Lung (tissue), 12 donors: ENCODE measurements around the gene MAML3. TPM values are rescaled to one million over a fixed set of nuclear protein-coding genes. Genes with fewer than 3 reads are reported as not detected.

Source experiments
- ATAC-seq: fragments of 200-7000 bp; cut with Tn5 transposase; one replicate; pipeline ENCODE4 v1.9.1; 2020; ENCODE audit warnings: moderate number of reproducible peaks; ENCODE audit not compliant: insufficient read depth, low FRiP score
- DNase-seq, 3 donors: peaks; one replicate each; pipeline ENCODE4 v3.0.0-alpha.2; 2013 to 2017
- H3K27ac ChIP-seq, 2 donors: one replicate each; pipeline ENCODE4 v1.5.1; 2013; ENCODE audit warnings: mild to moderate bottlenecking in 2 of 2, moderate library complexity in 2 of 2, control low read depth in 1 of 2, inconsistent platforms in 1 of 2, low read depth in 1 of 2, low read length in 1 of 2
- H3K27me3 ChIP-seq, 3 donors: one replicate each; pipeline ENCODE4 v1.5.1; 2013; ENCODE audit warnings: low read length in 2 of 3; ENCODE audit not compliant: control insufficient read depth in 3 of 3, insufficient read depth in 3 of 3
- H3K36me3 ChIP-seq, 4 donors: one replicate each; pipeline ENCODE4 v1.5.1; 2013; ENCODE audit warnings: low read length in 4 of 4, mild to moderate bottlenecking in 1 of 4, moderate library complexity in 1 of 4; ENCODE audit not compliant: control insufficient read depth in 4 of 4, insufficient read depth in 4 of 4
- H3K4me1 ChIP-seq, 5 donors: one replicate each; pipeline ENCODE4 v1.5.1; 2013; ENCODE audit warnings: low read length in 5 of 5, mild to moderate bottlenecking in 2 of 5, moderate library complexity in 1 of 5; ENCODE audit not compliant: control insufficient read depth in 5 of 5, insufficient read depth in 5 of 5
- H3K4me3 ChIP-seq: one replicate; pipeline ENCODE4 v1.5.1; 2013; ENCODE audit warnings: mild to moderate bottlenecking, control low read depth, moderate library complexity
- H3K9ac ChIP-seq, 2 donors: one replicate each; pipeline ENCODE4 v1.5.1; 2013; ENCODE audit warnings: low read length in 2 of 2, control low read depth in 1 of 2; ENCODE audit not compliant: insufficient read depth in 1 of 2
- H3K9me3 ChIP-seq, 4 donors: one replicate each; pipeline ENCODE4 v1.5.1; 2013; ENCODE audit warnings: low read length in 3 of 4, mild to moderate bottlenecking in 1 of 4, moderate library complexity in 1 of 4; ENCODE audit not compliant: control insufficient read depth in 4 of 4, insufficient read depth in 3 of 4
- whole genome bisulfite sequencing, 2 donors: extraction: QIAGEN DNeasy Blood & Tissue Kit; methylation state at CpG; one replicate each; pipeline ENCODE4 v1.1.7; 2013; 5-methylcytosine and 5-hydroxymethylcytosine counted together
- polyA plus RNA-seq, 2 donors: library from polyadenylated mRNA; stranded (reverse); fragments of 200-250 nt; gene quantifications; one replicate each; pipeline ENCODE4 v1.2.1, GENCODE V29; 2013
- total RNA-seq, 2 donors: library from RNA; depleted of rRNA in 1 of 2; stranded (reverse); fragments of >200 nt in 1 of 2; gene quantifications; one replicate each; pipeline ENCODE4 v1.2.1, GENCODE V29; 2014 to 2021
- TF ChIP-seq, protein P1 (sequence below): IDR thresholded peaks from 2 replicates; pipeline ENCODE4 v1.5.1; 2012; ENCODE audit warnings: mild to moderate bottlenecking; ENCODE audit errors: control extremely low read depth, extremely low read depth
- donor health status: control.
- donor health status: control.
- donor health status: Bipolar disorder and iron deficiency.
- donor health status: healthy.
- donor health status: DM: yes; HTN: yes; CAD: no.

The MAML3 gene
- total and polyA plus RNA-seq, 4 donors, result 3.0 to 16.4 (median 8.5) TPM

DNA sequence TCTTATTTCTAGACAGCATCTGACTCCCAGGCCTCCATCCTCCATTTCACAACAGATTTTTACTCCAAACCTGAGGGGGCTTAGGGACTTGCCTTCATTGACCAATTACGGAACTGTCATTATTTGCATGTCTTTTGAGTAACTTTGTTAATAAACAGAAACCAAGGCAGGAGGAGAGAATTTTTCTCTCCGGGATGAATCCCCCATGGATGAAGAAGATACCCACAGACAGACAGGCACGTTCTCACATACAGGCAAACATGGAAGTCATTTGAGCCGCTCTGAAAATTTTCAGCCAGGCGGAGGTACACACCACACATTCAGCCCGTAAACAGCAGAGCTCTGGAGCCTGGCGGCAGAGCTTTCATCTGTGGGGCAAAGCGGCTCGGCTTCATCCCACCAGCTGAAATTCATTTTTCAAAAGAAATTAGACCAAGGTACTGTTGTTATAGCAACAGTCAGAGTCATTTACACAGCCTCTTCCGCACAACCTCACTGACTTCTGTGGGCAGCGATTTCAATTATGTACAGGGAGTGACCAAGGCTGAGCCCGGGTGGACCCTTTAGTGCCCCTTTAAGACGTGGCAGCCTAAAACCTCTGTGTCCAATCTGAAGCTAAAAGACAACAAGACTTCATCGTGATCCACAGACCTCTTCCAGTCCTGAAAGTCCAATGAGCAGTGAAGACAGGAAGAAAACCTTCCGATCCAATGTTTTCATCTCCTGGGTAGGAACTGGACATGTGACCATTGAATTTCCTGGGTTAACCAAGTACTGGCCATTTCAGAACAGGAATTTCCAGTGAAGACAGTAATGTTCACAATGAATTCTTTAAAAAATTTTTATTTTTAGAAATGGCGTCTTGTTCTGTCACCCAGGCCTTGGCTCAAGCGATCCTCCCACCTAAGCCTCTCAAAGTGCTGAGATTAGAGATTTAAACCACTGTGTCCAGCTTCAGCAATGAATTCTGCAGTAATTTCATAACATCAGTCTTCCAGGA, 251.4 kb downstream of the MAML3 start:
- Histone ChIP-seq H3K4me3 (no peak overlapping the region), H3K4me1 (peaks cover 5 to 42% (median 11%) of the 10 kb centered on the region in 5 donors), H3K9ac (peak overlapping the region in 1 of 2 donors; percentile 62), H3K27me3 (no peaks in the 10 kb centered on the region), H3K36me3 (no peaks in the 10 kb centered on the region), H3K9me3 (peaks cover 0 to 2% (median 0%) of the 10 kb centered on the region in 4 donors), H3K27ac (peak overlapping the region in 1 of 2 donors; percentile 77)
- ATAC-seq (no peak), DNase-seq (peak; percentile 42 to 64 (median 46))
- 66 to 91% methylated on average over 17 of the region's 17 CpGs for WGBS, 2 donors
- TF ChIP-seq, protein P1, sequence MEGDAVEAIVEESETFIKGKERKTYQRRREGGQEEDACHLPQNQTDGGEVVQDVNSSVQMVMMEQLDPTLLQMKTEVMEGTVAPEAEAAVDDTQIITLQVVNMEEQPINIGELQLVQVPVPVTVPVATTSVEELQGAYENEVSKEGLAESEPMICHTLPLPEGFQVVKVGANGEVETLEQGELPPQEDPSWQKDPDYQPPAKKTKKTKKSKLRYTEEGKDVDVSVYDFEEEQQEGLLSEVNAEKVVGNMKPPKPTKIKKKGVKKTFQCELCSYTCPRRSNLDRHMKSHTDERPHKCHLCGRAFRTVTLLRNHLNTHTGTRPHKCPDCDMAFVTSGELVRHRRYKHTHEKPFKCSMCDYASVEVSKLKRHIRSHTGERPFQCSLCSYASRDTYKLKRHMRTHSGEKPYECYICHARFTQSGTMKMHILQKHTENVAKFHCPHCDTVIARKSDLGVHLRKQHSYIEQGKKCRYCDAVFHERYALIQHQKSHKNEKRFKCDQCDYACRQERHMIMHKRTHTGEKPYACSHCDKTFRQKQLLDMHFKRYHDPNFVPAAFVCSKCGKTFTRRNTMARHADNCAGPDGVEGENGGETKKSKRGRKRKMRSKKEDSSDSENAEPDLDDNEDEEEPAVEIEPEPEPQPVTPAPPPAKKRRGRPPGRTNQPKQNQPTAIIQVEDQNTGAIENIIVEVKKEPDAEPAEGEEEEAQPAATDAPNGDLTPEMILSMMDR, result no peak

DNA sequence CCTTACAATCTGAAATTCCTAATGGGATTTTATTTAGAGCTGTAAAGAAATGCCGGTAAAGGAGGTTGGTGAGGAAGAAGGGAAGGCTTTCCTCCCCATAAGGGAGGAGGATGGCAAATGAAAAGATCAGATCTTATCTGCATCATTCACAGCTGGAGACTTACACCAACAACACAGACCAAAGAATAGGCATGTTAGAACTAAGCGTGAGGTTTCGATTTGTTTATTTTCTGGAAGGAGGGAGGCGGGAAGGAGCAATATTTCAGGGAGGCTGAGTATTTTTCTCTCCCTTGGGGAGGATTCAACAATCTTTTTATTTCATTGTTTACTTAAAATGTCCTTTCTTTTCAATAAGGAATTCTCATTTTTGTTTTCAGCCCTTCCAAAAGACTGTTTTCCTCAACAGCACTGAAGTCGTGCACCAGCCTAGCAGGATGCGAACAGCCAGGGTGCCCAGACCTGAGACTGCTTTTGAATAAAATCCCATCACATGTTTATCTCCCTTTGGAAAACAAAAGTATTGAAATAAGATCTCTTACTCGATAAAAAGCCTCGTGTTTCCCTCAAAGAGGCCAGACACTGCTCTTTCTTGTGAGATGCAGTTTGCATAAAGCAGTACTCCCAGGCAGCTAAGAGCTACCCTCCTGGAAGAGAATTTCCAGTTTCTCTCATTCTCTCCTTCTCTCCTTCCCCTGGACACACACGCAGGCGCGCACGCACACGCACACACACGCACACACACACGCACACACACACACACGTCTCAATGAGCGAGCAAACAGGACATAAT, 252.3 kb downstream of the MAML3 start:
- TF ChIP-seq, protein P1, result no peak
- no peak for ATAC-seq
- H3K27ac ChIP-seq, result peak overlapping the region in 1 of 2 donors; percentile 77

DNA sequence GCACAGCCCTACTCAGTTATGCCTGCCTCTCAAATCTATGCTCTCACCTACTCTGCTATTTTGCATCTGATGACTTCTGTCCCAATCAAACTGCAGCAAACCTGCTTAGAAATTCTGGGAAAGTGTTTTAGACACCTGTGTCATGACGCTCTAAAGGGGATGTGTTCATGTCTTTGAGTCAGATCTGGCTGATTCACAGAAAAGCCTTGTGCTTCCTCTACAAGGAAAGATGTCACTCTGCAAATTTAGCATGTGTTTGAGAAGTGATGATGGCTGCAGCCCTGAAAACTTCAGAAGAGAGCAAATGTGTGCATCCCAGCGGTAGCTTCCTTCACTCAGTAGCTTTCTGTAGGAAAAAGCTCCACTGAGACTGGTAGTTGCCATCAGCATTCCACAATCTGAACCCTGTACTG, 253.0 kb downstream of the MAML3 start:
- Histone ChIP-seq H3K36me3 (no peaks in the 10 kb centered on the region), H3K27me3 (no peaks in the 10 kb centered on the region), H3K27ac (peak overlapping the region in 1 of 2 donors; percentile 4), H3K4me1 (peaks cover 0 to 25% (median 9%) of the 10 kb centered on the region in 5 donors), H3K4me3 (no peak overlapping the region), H3K9ac (no peak overlapping the region), H3K9me3 (peaks cover 0 to 2% (median 0%) of the 10 kb centered on the region in 4 donors)
- TF ChIP-seq, protein P1, result no peak
- DNase-seq (peak in 1 of 3 donors; percentile 34), ATAC-seq (no peak)
- WGBS, 2 donors, result 69 to 93% methylated on average over 2 of the region's 2 CpGs

More for the DNA sequence above, 252.3 kb downstream of the MAML3 start:
- Histone ChIP-seq H3K27me3 (no peaks in the 10 kb centered on the region), H3K4me1 (peaks cover 3 to 33% (median 9%) of the 10 kb centered on the region in 5 donors), H3K36me3 (no peaks in the 10 kb centered on the region), H3K9ac (peak overlapping the region in 1 of 2 donors; percentile 62), H3K9me3 (peaks cover 0 to 2% (median 0%) of the 10 kb centered on the region in 4 donors), H3K4me3 (no peak overlapping the region)
- DNase-seq, result peak; percentile 56 to 73 (median 73)
- 38 to 64% methylated on average over 17 of the region's 17 CpGs for WGBS, 2 donors
